Small intestine (tissue), 7 donors: Measurements from ENCODE around the gene PFDN5. TPM values are rescaled to one million over a fixed set of nuclear protein-coding genes. Genes with fewer than 3 reads are reported as not detected.
A peak's percentile ranks its signal among the peaks of the same experiment; 100 is the strongest.

Experiments
- DNase-seq, 2 donors: peaks; one replicate each; pipeline versions ENCODE4 v3.0.0 to v3.0.0-alpha.2; 2013
- FAIRE-seq: peaks from 2 replicates; lab custom pipeline; 2012; peaks lifted over from hg19 to GRCh38; lab: Jason Lieb, UNC
- H3K27ac ChIP-seq, 3 donors: one replicate each; pipeline ENCODE4 v1.5.1; 2013; ENCODE audit warnings: low read length in 2 of 3, mild to moderate bottlenecking in 2 of 3, control low read depth in 1 of 3, inconsistent platforms in 1 of 3, low read depth in 1 of 3, moderate library complexity in 1 of 3
- H3K27me3 ChIP-seq, 3 donors: one replicate each; pipeline ENCODE4 v1.6.1; 2013; ENCODE audit warnings: low read length in 3 of 3, inconsistent platforms in 1 of 3; ENCODE audit not compliant: control insufficient read depth in 3 of 3, insufficient read depth in 3 of 3
- H3K36me3 ChIP-seq, 3 donors: one replicate each; pipeline ENCODE4 v1.6.1; 2013; ENCODE audit warnings: low read length in 3 of 3, inconsistent platforms in 1 of 3, low read depth in 1 of 3, mild to moderate bottlenecking in 1 of 3, moderate library complexity in 1 of 3; ENCODE audit not compliant: control insufficient read depth in 3 of 3, insufficient read depth in 2 of 3
- H3K4me1 ChIP-seq, 3 donors: one replicate each; pipeline ENCODE4 v1.6.1; 2013; ENCODE audit warnings: low read length in 2 of 3, inconsistent platforms in 1 of 3, low read depth in 1 of 3, mild to moderate bottlenecking in 1 of 3, moderate library complexity in 1 of 3; ENCODE audit not compliant: control insufficient read depth in 3 of 3, insufficient read depth in 2 of 3
- H3K4me3 ChIP-seq, 3 donors: one replicate each; pipeline ENCODE4 v1.5.1; 2013; ENCODE audit warnings: low read length in 3 of 3, control low read depth in 1 of 3, inconsistent platforms in 1 of 3, low read depth in 1 of 3, mild to moderate bottlenecking in 1 of 3, moderate library complexity in 1 of 3
- H3K9me3 ChIP-seq, 2 donors: one replicate each; pipeline ENCODE4 v1.6.1; 2013; ENCODE audit warnings: low read depth in 1 of 2, low read length in 1 of 2; ENCODE audit not compliant: control insufficient read depth in 2 of 2, insufficient read depth in 1 of 2
- WGBS, 3 donors: extraction: QIAGEN DNeasy Blood & Tissue Kit; methylation state at CpG; one replicate each; pipeline ENCODE4 v1.1.7; 2013; 5-methylcytosine and 5-hydroxymethylcytosine counted together
- polyA plus RNA-seq, 4 donors: library from polyadenylated mRNA; stranded (reverse) in 3 of 4; unstranded in 1 of 4; fragments of 200-250 nt in 3 of 4; fragments of 120-200 nt in 1 of 4; gene quantifications; one replicate each; pipeline versions ENCODE4 v1.2.1 to v1.2.3, GENCODE V29; 2013
- donor health status: healthy with polysubstance abuse.
- donor health status: control.
- donor health status: control.
- donor health status: Bipolar disorder and iron deficiency.
- donor health status: healthy.

Gene PFDN5
- polyA plus RNA-seq, 4 donors = 620 to 1,223 (median 795) TPM

DNA sequence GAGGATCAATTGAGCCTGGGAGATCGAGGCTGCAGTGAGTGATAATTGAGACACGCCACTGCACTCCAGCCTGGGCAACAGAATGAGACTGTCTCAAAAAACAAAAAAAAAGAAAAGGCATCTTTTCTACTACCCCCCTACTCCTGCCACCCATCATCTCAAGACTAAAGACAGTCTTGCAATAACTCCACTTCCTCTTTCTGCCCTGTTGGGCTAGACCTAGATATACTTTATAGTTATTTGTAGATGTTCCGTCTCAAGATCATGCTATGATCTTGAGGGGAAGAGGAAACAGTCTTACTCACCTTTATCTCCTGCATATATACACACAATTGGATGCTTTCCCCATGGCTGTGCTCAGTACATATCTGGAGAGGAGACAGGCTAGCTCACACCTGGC, 39.3 kb upstream of the PFDN5 start:
- DNase-seq (no peak), FAIRE-seq (no peak)
- no peaks in the 10 kb centered on the region for H3K27me3 ChIP-seq
- no peaks in the 10 kb centered on the region for H3K9me3 ChIP-seq
- WGBS, 3 donors = 73 to 99% (median 84%) methylated on average over 3 of the region's 3 CpGs
- peaks cover 3 to 13% (median 10%) of the 10 kb centered on the region in 3 donors for H3K4me1 ChIP-seq
- H3K27ac ChIP-seq = no peak overlapping the region
- H3K4me3 ChIP-seq = no peak overlapping the region
- H3K36me3 ChIP-seq = peaks cover 4 to 27% (median 7%) of the 10 kb centered on the region in 3 donors

DNA sequence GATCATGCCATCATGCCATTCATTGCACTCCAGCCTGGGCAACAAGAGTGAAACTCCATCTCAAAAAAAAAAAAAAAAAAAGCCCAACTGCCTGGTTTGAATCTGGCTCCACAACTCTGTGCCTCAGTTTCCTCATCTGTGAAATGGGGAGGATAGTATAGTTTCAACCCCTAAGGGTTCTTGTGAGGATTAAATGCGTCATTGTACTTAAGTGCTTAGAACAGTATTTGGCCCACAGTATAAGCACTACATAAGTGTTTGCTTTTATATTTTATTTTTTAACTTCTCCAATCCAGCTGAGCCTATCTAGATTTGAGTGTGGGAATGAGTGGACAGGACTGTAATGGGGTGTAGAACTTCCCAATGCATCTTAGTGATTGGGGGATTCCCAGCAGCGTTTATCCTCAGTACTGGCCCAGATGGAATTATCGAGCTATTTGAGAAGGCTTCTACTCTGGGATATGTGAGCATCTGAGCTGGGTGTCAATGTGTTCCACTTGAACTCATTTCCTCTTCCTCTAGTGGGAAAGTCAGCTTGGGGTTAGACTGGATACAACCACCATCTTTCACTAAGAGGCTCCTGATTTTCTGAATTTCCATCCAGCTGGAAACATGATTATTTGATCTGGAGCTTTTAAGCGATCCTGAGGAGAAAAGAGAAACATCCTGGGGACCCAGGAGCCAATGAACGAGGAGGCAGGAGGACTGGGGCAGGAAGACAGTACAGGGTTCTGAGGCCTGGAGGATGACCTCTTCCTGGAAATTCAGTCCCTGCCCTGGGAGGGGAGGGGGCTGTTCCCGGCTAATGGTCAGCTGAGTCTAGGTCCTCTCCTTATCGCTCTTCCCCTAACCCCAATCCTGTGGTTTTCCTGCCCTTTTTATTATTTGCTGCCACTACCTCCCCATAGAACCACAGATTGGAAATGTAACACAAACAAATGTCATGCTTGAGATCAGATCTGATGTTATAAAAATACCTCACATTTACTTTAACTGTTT, 36.5 kb upstream of the PFDN5 start:
- WGBS, 3 donors = 62 to 83% (median 78%) methylated on average over 7 of the region's 7 CpGs

DNA sequence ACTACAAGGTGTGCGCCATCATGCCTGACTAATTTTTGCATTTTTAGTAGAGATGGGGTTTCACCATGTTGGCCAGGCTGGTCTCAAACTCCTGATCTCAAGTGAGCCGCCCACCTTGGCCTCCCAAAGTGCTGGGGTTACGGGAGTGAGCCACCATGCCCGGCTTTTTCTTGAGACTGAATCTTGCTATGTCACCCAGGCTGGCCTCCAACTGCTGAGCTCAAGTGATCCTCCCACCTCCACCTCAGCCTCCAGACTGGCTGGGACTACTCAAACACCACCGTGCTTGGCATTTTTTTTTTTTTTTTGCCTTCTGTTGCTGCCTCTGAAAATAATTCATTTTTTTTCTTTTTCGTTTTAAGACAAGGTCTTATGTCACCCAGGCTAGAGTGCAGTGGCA, 35.5 kb upstream of the PFDN5 start:
- WGBS, 3 donors = 87 to 90% (median 88%) methylated on average over 6 of the region's 6 CpGs
- DNase-seq = no peak
- Histone ChIP-seq H3K27ac (no peak overlapping the region), H3K4me1 (peaks cover 0 to 3% (median 0%) of the 10 kb centered on the region in 3 donors), H3K27me3 (no peaks in the 10 kb centered on the region), H3K4me3 (no peak overlapping the region), H3K36me3 (peaks cover 0 to 11% (median under 1%) of the 10 kb centered on the region in 3 donors), H3K9me3 (no peaks in the 10 kb centered on the region)
- FAIRE-seq = no peak

More for the DNA sequence above, 36.5 kb upstream of the PFDN5 start:
- Histone ChIP-seq H3K27ac (peak overlapping the region in 1 of 3 donors; percentile 50), H3K9me3 (no peaks in the 10 kb centered on the region), H3K27me3 (no peaks in the 10 kb centered on the region), H3K36me3 (peaks cover under 1 to 18% (median 6%) of the 10 kb centered on the region in 3 donors), H3K4me3 (no peak overlapping the region), H3K4me1 (peaks cover 0 to 3% (median 0%) of the 10 kb centered on the region in 3 donors)
- FAIRE-seq (no peak), DNase-seq (no peak)

DNA sequence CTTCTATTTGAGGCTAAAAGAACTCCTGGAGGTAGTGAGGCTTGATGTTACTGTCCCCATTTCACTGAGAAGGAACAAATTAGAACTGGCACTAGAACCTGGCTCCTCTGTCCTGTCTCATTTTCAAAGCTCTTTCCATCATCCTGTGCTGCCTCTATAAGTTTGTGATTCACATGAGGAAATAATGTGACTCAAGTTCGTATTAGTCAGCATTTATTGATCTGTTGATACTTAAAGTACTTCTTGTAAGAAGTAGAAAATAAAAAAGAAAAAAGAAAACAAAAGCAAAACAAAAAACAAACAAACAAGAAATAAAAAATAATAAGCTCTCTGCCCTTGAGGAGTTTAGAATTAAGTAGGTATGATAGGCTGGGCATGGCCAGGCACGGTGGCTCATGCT, 29.6 kb upstream of the PFDN5 start:
- FAIRE-seq = no peak
- Histone ChIP-seq H3K4me1 (no peaks in the 10 kb centered on the region), H3K36me3 (peaks cover 0 to 12% (median 0%) of the 10 kb centered on the region in 3 donors), H3K4me3 (no peak overlapping the region), H3K9me3 (no peaks in the 10 kb centered on the region), H3K27ac (no peak overlapping the region), H3K27me3 (no peaks in the 10 kb centered on the region)
- DNase-seq = peak in 1 of 2 donors; percentile 21
- WGBS, 3 donors = 52 to 77% (median 59%) methylated on average over 2 of the region's 2 CpGs

DNA sequence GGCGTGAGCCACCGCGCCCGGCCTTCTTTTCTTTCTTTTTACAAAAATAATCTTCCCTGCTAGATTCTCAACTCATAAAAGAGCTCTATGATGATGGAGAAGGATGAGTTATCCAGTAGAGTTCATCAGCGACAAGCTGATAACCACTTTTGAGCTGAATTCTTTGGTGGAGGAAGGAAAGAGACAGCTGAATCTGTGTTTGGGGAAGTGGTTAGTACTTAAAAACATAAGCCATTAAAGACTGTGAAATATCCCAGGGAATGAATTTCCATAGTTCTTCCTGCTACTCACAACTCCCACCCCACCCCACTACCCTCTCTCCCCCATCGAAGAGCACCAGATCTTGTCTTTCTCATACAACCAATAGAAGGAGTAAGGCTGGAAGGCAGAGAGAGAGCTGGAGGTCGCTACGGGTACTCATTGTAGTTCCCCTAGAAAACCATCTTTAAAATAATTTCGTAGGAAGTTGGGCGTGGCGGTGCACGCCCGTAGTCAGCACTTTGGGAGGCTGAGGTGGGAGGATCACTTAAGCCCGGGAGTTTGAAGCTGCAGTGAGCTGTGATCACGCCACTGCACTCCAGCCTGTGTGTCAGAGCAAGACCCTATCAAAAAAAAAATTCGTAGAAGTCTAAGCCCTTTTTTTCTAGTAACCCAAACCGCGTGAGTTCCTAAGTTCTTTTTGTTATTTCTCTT, 27.9 kb upstream of the PFDN5 start:
- Histone ChIP-seq H3K4me3 (peak overlapping the region; percentile 45 to 87 (median 73)), H3K9me3 (no peaks in the 10 kb centered on the region), H3K4me1 (no peaks in the 10 kb centered on the region), H3K27ac (no peak overlapping the region), H3K36me3 (peaks cover 0 to 12% (median 0%) of the 10 kb centered on the region in 3 donors), H3K27me3 (no peaks in the 10 kb centered on the region)
- FAIRE-seq (no peak), DNase-seq (peak in 1 of 2 donors; percentile 7)
- 35 to 41% (median 40%) methylated on average over 18 of the region's 18 CpGs for WGBS, 3 donors

DNA sequence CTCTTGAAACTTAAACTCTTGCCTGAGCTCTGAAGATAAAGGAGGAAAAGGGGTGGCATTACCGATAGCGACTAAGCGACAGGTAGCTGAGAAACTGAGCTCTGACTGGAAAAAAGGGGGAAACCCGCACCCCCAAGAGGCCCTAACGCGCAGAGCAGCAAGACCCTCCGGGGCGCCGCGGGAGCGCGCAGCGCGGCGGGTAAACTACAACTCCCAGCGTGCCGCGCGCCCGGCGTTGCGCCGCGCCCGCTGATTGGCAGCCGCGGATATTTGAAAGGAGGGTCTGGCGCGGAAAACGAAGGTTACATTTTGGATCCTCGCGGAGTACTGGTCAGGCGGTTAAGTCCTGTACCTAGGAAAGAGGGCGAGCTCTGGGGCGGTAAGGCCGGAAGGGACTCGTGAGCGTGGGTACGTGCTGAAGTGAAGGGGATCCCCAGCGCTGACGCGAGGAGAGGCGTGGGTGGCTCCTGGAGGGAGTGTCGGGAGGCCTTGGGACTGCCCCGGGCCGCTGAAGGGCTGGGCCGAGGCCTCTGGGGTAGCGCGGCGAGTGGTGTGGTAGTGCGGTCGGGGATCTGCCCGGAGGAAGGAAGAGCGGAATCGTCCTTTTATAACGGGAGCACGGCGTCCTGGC, 27.2 kb upstream of the PFDN5 start, which contains the start of gene ESPL1:
Gene ESPL1 (plus strand): TSS at position 301 of the 631 bp plus-strand sequence. CDS start 468 bp downstream, outside the sequence.
- H3K9me3 ChIP-seq = no peaks in the 10 kb centered on the region
- H3K27me3 ChIP-seq = no peaks in the 10 kb centered on the region
- FAIRE-seq = no peak
- 0% methylated on average over 55 to 58 of the region's 58 CpGs for WGBS, 3 donors
- H3K4me1 ChIP-seq = no peaks in the 10 kb centered on the region
- peaks cover 0 to 13% (median 0%) of the 10 kb centered on the region in 3 donors for H3K36me3 ChIP-seq
- H3K27ac ChIP-seq = peak within 1 kb of the TSS in 1 of 3 donors; percentile 26
- H3K4me3 ChIP-seq = peak within 1 kb of the TSS; percentile 45 to 87 (median 73)
- peak; percentile 64 to 87 for DNase-seq

DNA sequence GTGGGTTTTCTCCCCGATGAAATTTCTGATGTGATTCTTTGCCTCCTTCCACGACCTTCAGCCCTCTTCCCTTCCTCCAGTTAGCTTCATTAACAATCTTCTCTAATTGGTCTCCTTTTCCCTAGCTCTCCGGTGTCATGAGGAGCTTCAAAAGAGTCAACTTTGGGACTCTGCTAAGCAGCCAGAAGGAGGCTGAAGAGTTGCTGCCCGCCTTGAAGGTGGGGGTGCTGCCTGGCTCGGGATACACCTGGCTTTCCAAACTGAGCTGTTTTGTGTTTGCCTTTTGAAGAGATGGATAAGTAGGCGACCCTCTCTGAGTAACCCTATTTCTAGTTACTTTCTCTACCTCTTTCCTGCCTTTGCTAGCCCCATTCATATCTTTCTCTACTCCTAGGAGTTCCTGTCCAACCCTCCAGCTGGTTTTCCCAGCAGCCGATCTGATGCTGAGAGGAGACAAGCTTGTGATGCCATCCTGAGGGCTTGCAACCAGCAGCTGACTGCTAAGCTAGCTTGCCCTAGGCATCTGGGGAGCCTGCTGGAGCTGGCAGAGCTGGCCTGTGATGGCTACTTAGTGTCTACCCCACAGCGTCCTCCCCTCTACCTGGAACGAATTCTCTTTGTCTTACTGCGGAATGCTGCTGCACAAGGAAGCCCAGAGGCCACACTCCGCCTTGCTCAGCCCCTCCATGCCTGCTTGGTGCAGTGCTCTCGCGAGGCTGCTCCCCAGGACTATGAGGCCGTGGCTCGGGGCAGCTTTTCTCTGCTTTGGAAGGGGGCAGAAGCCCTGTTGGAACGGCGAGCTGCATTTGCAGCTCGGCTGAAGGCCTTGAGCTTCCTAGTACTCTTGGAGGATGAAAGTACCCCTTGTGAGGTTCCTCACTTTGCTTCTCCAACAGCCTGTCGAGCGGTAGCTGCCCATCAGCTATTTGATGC, 26.4 kb upstream of the PFDN5 start:
- H3K4me3 ChIP-seq = peak overlapping the region in 2 of 3 donors; percentile 73 to 87
- peaks cover 0 to 17% (median 0%) of the 10 kb centered on the region in 3 donors for H3K36me3 ChIP-seq
- FAIRE-seq (no peak), DNase-seq (no peak)
- WGBS, 3 donors = 59 to 64% (median 63%) methylated on average over 20 of the region's 20 CpGs
- H3K27me3 ChIP-seq = no peaks in the 10 kb centered on the region
- H3K27ac ChIP-seq = no peak overlapping the region
- no peaks in the 10 kb centered on the region for H3K9me3 ChIP-seq
- H3K4me1 ChIP-seq = no peaks in the 10 kb centered on the region
